HepG2 (cell line): ENCODE results near the gene TAF11L6. TPM values are rescaled to one million over a fixed set of nuclear protein-coding genes. Genes with fewer than 3 reads are reported as not detected.

Experiments used
- ATAC-seq: fragments of 200-7000 bp; cut with Tn5 transposase; 3 replicates; pipeline ENCODE4 v1.9.1; 2020; ENCODE audit warnings: mild to moderate bottlenecking, moderate library complexity
- BruUV-seq: library from RNA; stranded (reverse); fragments of 400-500 nt; replicated peaks from 2 replicates; lab custom pipeline; 2021; lab: Mats Ljungman, UMichigan
- CTCF ChIA-PET: fragments of 300-600 bp; formaldehyde crosslinking; extraction: SDS; loops from one replicate; lab custom pipeline; 2021; ENCODE audit warnings: low total read pairs, inconsistent platforms, low intra/inter-chr PET ratio; lab: Yijun Ruan, JAX
- POLR2A ChIA-PET: fragments of 350-600 bp; sonication (Branson Sonifier 250); formaldehyde crosslinking; loops from one replicate; lab custom pipeline; 2020; ENCODE audit warnings: antibody characterized with exemption, inconsistent platforms; lab: Yijun Ruan, JAX
- DNase-seq: peaks from one replicate; pipeline ENCODE4 v3.0.0-alpha.2; 2015; ENCODE audit warnings: low spot score
- FAIRE-seq: peaks from 3 replicates; lab custom pipeline; 2011; peaks lifted over from hg19 to GRCh38; lab: Jason Lieb, UNC
- H2AFZ ChIP-seq: one replicate; pipeline ENCODE4 v1.6.1; 2011; ENCODE audit warnings: low read length, inconsistent platforms
- H3K27ac ChIP-seq: fragments of 300-600 bp; 3 replicates; pipeline ENCODE4 v1.8.0; 2011; ENCODE audit warnings: mixed run types, mild to moderate bottlenecking, mixed read lengths, low read length, inconsistent platforms; ENCODE audit not compliant: insufficient read depth; ENCODE audit errors: extremely low read length
- H3K27me3 ChIP-seq, 2 experiments: fragments of 200-600 bp in 1 of 2; 2 replicates in 1 of 2; 3 replicates in 1 of 2; pipeline versions ENCODE4 v1.6.0 to v1.8.0; 2011; ENCODE audit warnings: low read length in 2 of 2, mild to moderate bottlenecking in 2 of 2, moderate library complexity in 2 of 2, inconsistent platforms in 1 of 2; ENCODE audit not compliant: insufficient read depth in 2 of 2, control insufficient read depth in 1 of 2
- H3K36me3 ChIP-seq, 2 experiments: fragments of 200-600 bp in 1 of 2; replicated peaks in 1 of 2; 2 replicates in 1 of 2; 3 replicates in 1 of 2; pipeline versions ENCODE4 v1.5.1 to v1.8.0; 2011; ENCODE audit warnings: low read length in 2 of 2, inconsistent platforms in 1 of 2; ENCODE audit not compliant: insufficient read depth in 2 of 2, control insufficient read depth in 1 of 2
- H3K4me1 ChIP-seq: 2 replicates; pipeline ENCODE4 v1.5.1; 2012; ENCODE audit warnings: low read length, inconsistent platforms; ENCODE audit not compliant: insufficient read depth
- H3K4me2 ChIP-seq: 2 replicates; pipeline ENCODE4 v1.6.0; 2011; ENCODE audit warnings: low read depth, low read length, inconsistent platforms
- H3K4me3 ChIP-seq, 3 experiments: fragments of 200-600 bp in 1 of 3; sonication (generic), shearing (Covaris generic) in 1 of 3; replicated peaks in 1 of 3; 2 replicates each; pipeline ENCODE4 v1.5.1; 2011 to 2016; ENCODE audit warnings: low read length in 3 of 3, inconsistent platforms in 2 of 3, low read depth in 2 of 3, mild to moderate bottlenecking in 2 of 3, control low read depth in 1 of 3, mixed read lengths in 1 of 3; ENCODE audit not compliant: insufficient read depth in 1 of 3
- H3K79me2 ChIP-seq: one replicate; pipeline ENCODE4 v1.6.1; 2011; ENCODE audit warnings: low read length, inconsistent platforms; ENCODE audit not compliant: insufficient read depth
- H3K9ac ChIP-seq: 2 replicates; pipeline ENCODE4 v1.6.0; 2011; ENCODE audit warnings: mild to moderate bottlenecking, low read depth, low read length, inconsistent platforms; ENCODE audit not compliant: insufficient read depth
- H3K9me3 ChIP-seq: 2 replicates; pipeline ENCODE4 v1.5.1; 2012; ENCODE audit warnings: mild to moderate bottlenecking, low read length
- H4K20me1 ChIP-seq: 2 replicates; pipeline ENCODE4 v1.6.0; 2011; ENCODE audit warnings: inconsistent platforms, mild to moderate bottlenecking, low read length, moderate library complexity; ENCODE audit not compliant: insufficient read depth
- ATF6 ChIP-seq: sonication (generic); formaldehyde crosslinking; conservative IDR thresholded peaks from 2 replicates; pipeline ENCODE4 v1.4.0; 2020; ENCODE audit warnings: missing genetic modification reagents
- CEBPB ChIP-seq: IDR thresholded peaks from 2 replicates; pipeline ENCODE4 v1.6.1; 2011; ENCODE audit warnings: low read depth, low read length, improper control_type of control experiment, borderline replicate concordance
- ELF4 ChIP-seq: sonication (generic); formaldehyde crosslinking; IDR thresholded peaks from 2 replicates; pipeline ENCODE4 v1.5.0; 2020; ENCODE audit warnings: missing genetic modification reagents, mild to moderate bottlenecking, moderate library complexity, borderline replicate concordance
- MTA1 ChIP-seq: sonication (generic); formaldehyde crosslinking; IDR thresholded peaks from 2 replicates; pipeline ENCODE4 v1.4.0; 2020; ENCODE audit warnings: missing genetic modification reagents, mild to moderate bottlenecking, borderline replicate concordance
- POGZ ChIP-seq: sonication (generic); formaldehyde crosslinking; IDR thresholded peaks from 2 replicates; pipeline ENCODE4 v1.4.0; 2020; ENCODE audit warnings: mild to moderate bottlenecking, missing genetic modification reagents
- RORA ChIP-seq: sonication (generic); formaldehyde crosslinking; IDR thresholded peaks from 2 replicates; pipeline ENCODE4 v1.5.0; 2020; ENCODE audit warnings: mild to moderate bottlenecking, missing genetic modification reagents, moderate library complexity
- TEAD2 ChIP-seq: sonication (generic); formaldehyde crosslinking; IDR thresholded peaks from 2 replicates; pipeline ENCODE4 v1.9.0; 2021; ENCODE audit warnings: missing genetic modification reagents
- ZFAT ChIP-seq: sonication (generic); formaldehyde crosslinking; conservative IDR thresholded peaks from 2 replicates; pipeline ENCODE4 v1.8.1; 2023; ENCODE audit warnings: missing genetic modification reagents, inconsistent platforms
- ZMAT3 ChIP-seq: sonication (generic); formaldehyde crosslinking; conservative IDR thresholded peaks from 2 replicates; pipeline ENCODE4 v1.7.0; 2021; ENCODE audit warnings: missing genetic modification reagents
- ZNF256 ChIP-seq: sonication (generic); formaldehyde crosslinking; conservative IDR thresholded peaks from 2 replicates; pipeline ENCODE4 v1.4.0; 2020; ENCODE audit warnings: missing genetic modification reagents
- ZNF263 ChIP-seq: sonication (generic); formaldehyde crosslinking; IDR thresholded peaks from 2 replicates; pipeline ENCODE4 v1.4.0; 2020; ENCODE audit warnings: missing genetic modification reagents
- ZNF773 ChIP-seq: sonication (generic); formaldehyde crosslinking; IDR thresholded peaks from 2 replicates; pipeline ENCODE4 v1.4.0; 2020; ENCODE audit warnings: missing genetic modification reagents, borderline replicate concordance
- WGBS: methylation state at CpG from one replicate; pipeline ENCODE4 v1.1.6; 2017; ENCODE audit warnings: low lambda C conversion rate; 5-methylcytosine and 5-hydroxymethylcytosine counted together
- in situ Hi-C: cut with HindIII; loops from 2 replicates; pipeline ENCODE4 v1.10.0; 2017; ENCODE audit warnings: low pct_unique_long_range_greater_than_20kb; ENCODE audit not compliant: extremely low pct_ligation_motif_present
- intact Hi-C: fragments of 100-400 bp; cut with micrococcal nuclease; formaldehyde crosslinking; loops from one replicate; pipeline ENCODE4 v1.10.0; 2022; ENCODE audit not compliant: unreplicated experiment
- polyA plus RNA-seq, 8 experiments: library from polyadenylated mRNA; depleted of rRNA in 3 of 8; stranded (reverse) in 7 of 8; unstranded in 1 of 8; fragments of >200 nt; fragmentation: Illumina TruSeq in 4 of 8; extraction: Trizol in 4 of 8; gene quantifications; 2 replicates each; pipeline versions ENCODE4 v1.2.1 to v1.2.3, GENCODE V29; 2011 to 2016; ENCODE audit warnings: low read depth in 4 of 8, missing spikeins in 1 of 8, mixed read lengths in 1 of 8; ENCODE audit not compliant: insufficient read depth in 1 of 8
- total RNA-seq, 5 experiments: library from RNA; depleted of rRNA; stranded (reverse); fragments of >200 nt; fragmentation: Illumina TruSeq; extraction: Trizol; gene quantifications; 2 replicates each; pipeline ENCODE4 v1.2.3, GENCODE V29; 2016; ENCODE audit warnings: low read depth in 1 of 5
- TF ChIP-seq, protein P1 (sequence below): sonication (generic); formaldehyde crosslinking; IDR thresholded peaks from 2 replicates; pipeline ENCODE4 v1.5.1; 2020; ENCODE audit warnings: mild to moderate bottlenecking, missing genetic modification reagents, borderline replicate concordance

The TAF11L6 gene
- total and polyA plus RNA-seq, 2 of the 13 experiments (the other 11 are each of a cell fraction or from before 2014, with no cell fraction given) = not detected

GRCh38 chr5:17492770-17493169, 35.7 kb upstream of the TAF11L6 start:
- 10% methylated on average over 3 of the region's 3 CpGs for WGBS
- intact Hi-C loops = no loop called here

More at GRCh38 chr5:17492770-17493169, 35.7 kb upstream of the TAF11L6 start:
- H3K4me2 ChIP-seq = no peak overlapping the region
- DNase-seq (no peak), ATAC-seq (no peak), FAIRE-seq (no peak)
- no peak overlapping the region for H3K27ac ChIP-seq
- H3K4me1 ChIP-seq = no peaks in the 10 kb centered on the region
- no peak for TF ChIP-seq CEBPB
- TF ChIP-seq, protein P1, sequence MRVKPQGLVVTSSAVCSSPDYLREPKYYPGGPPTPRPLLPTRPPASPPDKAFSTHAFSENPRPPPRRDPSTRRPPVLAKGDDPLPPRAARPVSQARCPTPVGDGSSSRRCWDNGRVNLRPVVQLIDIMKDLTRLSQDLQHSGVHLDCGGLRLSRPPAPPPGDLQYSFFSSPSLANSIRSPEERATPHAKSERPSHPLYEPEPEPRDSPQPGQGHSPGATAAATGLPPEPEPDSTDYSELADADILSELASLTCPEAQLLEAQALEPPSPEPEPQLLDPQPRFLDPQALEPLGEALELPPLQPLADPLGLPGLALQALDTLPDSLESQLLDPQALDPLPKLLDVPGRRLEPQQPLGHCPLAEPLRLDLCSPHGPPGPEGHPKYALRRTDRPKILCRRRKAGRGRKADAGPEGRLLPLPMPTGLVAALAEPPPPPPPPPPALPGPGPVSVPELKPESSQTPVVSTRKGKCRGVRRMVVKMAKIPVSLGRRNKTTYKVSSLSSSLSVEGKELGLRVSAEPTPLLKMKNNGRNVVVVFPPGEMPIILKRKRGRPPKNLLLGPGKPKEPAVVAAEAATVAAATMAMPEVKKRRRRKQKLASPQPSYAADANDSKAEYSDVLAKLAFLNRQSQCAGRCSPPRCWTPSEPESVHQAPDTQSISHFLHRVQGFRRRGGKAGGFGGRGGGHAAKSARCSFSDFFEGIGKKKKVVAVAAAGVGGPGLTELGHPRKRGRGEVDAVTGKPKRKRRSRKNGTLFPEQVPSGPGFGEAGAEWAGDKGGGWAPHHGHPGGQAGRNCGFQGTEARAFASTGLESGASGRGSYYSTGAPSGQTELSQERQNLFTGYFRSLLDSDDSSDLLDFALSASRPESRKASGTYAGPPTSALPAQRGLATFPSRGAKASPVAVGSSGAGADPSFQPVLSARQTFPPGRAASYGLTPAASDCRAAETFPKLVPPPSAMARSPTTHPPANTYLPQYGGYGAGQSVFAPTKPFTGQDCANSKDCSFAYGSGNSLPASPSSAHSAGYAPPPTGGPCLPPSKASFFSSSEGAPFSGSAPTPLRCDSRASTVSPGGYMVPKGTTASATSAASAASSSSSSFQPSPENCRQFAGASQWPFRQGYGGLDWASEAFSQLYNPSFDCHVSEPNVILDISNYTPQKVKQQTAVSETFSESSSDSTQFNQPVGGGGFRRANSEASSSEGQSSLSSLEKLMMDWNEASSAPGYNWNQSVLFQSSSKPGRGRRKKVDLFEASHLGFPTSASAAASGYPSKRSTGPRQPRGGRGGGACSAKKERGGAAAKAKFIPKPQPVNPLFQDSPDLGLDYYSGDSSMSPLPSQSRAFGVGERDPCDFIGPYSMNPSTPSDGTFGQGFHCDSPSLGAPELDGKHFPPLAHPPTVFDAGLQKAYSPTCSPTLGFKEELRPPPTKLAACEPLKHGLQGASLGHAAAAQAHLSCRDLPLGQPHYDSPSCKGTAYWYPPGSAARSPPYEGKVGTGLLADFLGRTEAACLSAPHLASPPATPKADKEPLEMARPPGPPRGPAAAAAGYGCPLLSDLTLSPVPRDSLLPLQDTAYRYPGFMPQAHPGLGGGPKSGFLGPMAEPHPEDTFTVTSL (CRISPR knock-in tag) = no peak
- no peak for TF ChIP-seq ATF6 (CRISPR knock-in tag)
- TF ChIP-seq POGZ (CRISPR knock-in tag) = no peak
- TF ChIP-seq ZFAT (CRISPR knock-in tag) = no peak
- no peak for TF ChIP-seq ZNF263 (CRISPR knock-in tag)
- no peak for TF ChIP-seq RORA (CRISPR knock-in tag)
- no peak for TF ChIP-seq ZNF256
- no peak for TF ChIP-seq TEAD2 (CRISPR knock-in tag)
- no peak for TF ChIP-seq ELF4 (CRISPR knock-in tag)
- no peak for TF ChIP-seq ZNF773 (CRISPR knock-in tag)
- no peak for TF ChIP-seq MTA1 (CRISPR knock-in tag)
- no peak for TF ChIP-seq ZMAT3 (CRISPR knock-in tag)
- no peaks in the 10 kb centered on the region for H3K9me3 ChIP-seq
- H2AFZ ChIP-seq = no peak overlapping the region
- H3K9ac ChIP-seq = no peak overlapping the region
- ChIA-PET CTCF (no interaction called here), POLR2A (no interaction called here)
- no peaks in the 10 kb centered on the region for H4K20me1 ChIP-seq
- no peaks in the 10 kb centered on the region for H3K36me3 ChIP-seq
- no peaks in the 10 kb centered on the region for H3K27me3 ChIP-seq
- H3K4me3 ChIP-seq = no peak overlapping the region
- in situ Hi-C loops = no loop called here
- H3K79me2 ChIP-seq = no peaks in the 10 kb centered on the region
- BruUV-seq = no TSS peak
